Stromal cell of bone marrow (primary cell): ENCODE results near the gene HADHB.
A peak's percentile ranks its signal among the peaks of the same experiment; 100 is the strongest.

ENCODE experiments used
- DNase-seq: peaks from one replicate; pipeline ENCODE4 v3.0.0-alpha.2; 2012; ENCODE audit warnings: low read depth

HADHB gene

GRCh38 chr2:26244309-26245230 is at the start of gene HADHB, which contains the start of gene HADHA:
Gene HADHB, plus strand, starts transcription at chr2:26244939. Its CDS starts 9,316 bp downstream, at chr2:26254255.
Gene HADHA, minus strand, starts transcription at chr2:26244632. Its CDS starts 36 bp downstream, at chr2:26244596.
- DNase-seq: peak; percentile 84

DNA sequence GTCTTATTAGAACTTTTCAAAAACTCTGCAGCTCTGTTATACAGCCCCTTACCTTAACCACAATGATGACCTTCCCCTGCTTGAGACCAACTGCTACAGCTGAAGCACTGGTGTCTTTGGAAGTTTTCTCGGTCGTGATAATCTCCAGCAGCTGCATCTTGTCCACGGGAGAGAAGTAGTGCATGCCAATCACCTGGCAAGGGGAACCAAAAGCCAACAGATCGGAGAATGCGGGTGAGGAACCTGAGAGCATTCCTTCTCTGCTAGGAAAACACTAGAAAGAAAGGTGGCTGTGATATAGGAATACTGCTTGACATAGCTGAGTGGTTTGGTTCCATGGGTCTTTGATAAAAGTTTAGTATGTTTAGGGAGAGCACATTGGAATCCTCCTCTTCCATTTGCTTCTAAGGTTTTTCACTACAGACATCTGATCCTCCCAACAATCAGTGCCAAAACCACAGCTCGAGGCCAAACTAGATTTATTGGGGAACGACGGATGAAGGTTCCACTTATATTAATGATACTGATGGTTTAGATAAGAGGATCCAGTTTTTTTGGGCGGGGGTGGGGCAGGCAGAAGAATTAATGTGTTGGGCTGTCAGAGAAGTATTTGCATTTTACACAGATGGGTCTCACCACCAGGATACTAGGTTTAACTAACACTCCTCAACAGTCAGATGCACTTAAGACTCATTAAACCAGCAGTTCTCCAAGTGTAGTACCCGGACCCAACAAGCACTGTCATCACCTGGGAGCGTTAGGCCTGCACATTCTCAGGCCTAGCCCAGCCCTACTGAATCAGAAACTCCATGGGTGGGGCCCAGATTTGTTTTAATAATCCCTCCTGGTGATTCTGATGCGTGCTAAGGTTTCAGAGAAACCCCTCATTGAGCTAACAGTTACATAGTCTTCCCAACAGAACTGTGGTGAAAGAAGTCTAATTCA is 49.4 kb upstream of the HADHB start:
- DNase-seq: no peak

DNA sequence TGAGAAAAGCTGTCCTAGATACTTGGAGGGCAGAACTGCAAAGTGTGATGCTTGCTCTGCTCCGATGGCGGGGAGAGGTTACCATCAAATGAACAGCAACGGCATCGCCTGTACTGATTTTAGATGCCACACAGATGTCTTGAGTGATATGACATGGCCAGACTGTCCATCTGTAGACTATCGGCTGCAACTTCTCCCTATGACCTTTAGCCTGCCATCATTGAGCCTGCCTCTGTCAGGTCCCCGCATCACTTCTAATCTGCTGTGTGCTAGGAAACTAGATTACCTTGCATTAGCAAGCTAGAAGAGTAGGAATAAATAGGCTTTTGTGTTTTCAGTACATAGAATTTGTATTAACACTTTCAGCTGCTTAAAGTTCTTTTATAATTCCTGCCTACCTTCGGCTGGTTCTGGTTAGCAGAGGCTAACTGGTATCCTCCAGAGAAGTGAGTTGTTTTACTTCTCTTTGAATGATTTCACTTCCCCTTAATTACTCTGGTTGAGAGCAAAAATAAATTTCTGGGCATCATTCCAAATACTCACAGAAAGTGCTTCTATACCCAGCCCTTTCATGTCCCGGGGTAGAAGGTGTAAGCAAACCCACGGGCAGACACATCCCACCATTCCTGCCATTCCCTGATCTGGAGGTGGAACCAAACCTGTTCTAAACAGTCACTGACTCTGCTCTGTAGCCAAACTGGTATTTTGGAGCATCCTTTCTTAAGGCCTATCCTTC is 47.9 kb upstream of the HADHB start:
- no peak for DNase-seq

DNA sequence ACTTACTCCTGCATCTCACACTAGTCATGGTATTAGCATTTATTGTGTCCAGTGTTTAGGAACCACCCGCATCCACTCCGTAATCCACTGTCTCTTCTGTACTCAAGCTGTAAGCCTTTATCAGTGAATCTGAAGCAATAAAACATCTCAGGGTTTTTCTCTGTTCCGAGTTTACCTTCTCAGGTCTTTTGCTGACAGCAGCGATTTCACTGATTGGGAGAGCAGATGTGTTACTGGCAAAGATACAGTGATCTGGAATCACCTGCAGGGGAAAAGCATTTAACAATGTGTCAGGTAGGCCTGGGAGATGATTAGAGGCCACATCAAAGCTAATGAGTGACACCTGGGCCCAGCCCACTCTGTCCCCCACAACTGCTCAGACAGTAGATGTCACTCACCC is 47.2 kb upstream of the HADHB start:
- no peak for DNase-seq

DNA sequence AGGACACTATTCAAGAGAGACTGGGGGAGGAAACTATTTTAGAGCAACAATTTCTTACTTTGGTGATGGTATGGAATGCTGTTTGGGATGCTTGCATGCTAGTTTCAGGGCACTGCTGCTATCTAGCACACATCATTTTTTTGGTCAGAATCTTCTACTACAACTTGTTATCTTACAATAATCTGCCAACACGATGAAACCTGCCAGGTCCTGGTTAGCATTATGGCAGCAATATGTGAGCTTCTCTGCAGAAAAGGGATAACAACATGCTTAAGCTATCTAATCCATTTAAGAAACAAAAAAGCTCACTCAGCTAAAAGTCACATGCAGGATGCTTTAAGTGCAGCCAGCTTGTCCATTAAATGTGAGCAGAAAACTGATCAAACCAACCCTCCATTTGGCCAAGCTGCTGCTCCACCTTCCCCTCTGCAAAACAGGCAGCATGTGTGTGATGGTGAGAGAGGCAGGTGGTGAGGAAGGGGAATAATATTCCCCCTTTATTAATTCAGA is 41.7 kb upstream of the HADHB start:
- DNase-seq: no peak

GRCh38 chr2:26203906-26204305 is 40.8 kb upstream of the HADHB start:
- no peak for DNase-seq

- no peak for DNase-seq
These were observed 32.7 kb upstream of the HADHB start for GRCh38 chr2:26212011-26212410.

DNA sequence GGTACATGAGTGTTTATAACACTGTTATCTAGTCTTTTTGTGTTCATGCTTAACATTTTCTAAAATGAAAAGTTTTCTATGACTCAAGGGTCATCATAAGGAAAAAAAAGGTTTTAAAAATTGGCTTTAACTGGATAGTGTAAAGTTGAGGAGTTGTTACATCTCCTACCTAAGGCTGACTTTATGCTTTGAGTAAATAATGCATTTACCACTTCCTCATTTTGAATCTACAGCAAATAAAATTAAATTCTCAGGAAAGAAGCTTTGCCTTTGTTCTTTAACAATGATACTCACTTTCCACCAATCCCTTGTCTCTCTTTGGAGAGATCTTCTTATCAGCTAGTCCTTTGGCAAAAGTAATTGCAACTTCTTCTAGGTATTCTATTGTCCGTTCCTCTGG is 30.0 kb upstream of the HADHB start:
- DNase-seq: no peak

GRCh38 chr2:26215833-26216232 is 28.9 kb upstream of the HADHB start:
- DNase-seq: no peak

- no peak for DNase-seq
These were observed 28.2 kb upstream of the HADHB start for GRCh38 chr2:26216587-26216986.

GRCh38 chr2:26217720-26218119 is 27.0 kb upstream of the HADHB start:
- DNase-seq: no peak

- DNase-seq: no peak
These were observed 21.7 kb upstream of the HADHB start for GRCh38 chr2:26223018-26223417.

DNA sequence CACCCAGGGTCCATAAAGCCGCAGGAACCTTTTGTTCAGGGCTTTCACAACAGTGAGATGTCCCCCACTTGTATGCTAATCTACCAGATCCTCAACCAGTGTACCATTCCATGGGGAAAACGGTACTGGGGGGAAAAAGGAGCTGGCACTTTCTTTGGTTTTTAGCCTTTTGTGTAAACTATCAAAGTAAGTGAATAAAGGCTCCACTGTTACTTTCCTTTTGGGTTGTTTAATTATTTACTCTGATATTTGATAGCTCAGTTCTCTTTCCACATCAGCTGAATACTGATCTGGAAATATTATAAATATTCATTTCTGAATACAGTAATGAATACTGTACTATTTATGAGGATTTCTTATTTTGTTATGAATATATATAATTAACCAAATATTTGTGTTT is 20.6 kb upstream of the HADHB start:
- no peak for DNase-seq

DNA sequence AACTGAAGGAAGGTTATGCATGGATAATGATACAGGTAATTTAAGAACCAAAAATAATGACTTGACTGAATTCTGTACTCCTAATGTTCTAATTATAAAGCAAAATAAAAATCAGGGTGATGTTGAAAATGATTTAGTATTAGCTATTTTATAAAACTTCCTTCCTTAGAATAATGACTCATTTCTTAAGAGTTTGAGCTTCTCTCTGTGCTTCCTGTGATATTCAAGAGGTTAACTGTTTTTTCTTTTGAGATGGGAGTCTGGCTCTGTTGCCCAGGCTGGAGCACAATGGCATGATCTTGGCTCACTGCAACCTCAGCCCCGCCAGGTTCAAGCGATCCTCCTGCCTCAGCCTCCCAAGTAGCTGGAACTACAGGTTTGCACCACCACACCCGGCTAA is 15.1 kb upstream of the HADHB start:
- no peak for DNase-seq

- no peak for DNase-seq
These were observed 13.9 kb upstream of the HADHB start for GRCh38 chr2:26230806-26231205.

DNA sequence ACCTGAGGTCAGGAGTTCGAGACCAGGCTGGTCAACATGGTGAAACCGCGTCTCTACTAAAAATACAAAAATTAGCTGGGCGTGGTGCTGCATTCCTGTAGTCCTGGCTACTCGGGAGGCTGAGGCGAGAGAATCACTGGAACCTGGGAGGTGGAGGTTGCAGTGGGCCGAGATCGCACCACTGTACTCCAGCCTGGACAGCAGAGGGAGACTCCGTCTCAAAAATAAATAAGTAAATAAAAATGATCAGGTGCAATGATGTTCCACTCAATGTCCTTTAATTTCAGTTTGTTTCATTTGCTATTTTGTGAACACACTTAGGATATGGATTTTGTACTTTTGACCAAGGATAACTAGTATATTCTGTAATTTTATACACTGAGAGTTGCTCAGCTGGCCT is 9.7 kb upstream of the HADHB start:
- no peak for DNase-seq

GRCh38 chr2:26237868-26238267 is 6.9 kb upstream of the HADHB start:
- no peak for DNase-seq

DNA sequence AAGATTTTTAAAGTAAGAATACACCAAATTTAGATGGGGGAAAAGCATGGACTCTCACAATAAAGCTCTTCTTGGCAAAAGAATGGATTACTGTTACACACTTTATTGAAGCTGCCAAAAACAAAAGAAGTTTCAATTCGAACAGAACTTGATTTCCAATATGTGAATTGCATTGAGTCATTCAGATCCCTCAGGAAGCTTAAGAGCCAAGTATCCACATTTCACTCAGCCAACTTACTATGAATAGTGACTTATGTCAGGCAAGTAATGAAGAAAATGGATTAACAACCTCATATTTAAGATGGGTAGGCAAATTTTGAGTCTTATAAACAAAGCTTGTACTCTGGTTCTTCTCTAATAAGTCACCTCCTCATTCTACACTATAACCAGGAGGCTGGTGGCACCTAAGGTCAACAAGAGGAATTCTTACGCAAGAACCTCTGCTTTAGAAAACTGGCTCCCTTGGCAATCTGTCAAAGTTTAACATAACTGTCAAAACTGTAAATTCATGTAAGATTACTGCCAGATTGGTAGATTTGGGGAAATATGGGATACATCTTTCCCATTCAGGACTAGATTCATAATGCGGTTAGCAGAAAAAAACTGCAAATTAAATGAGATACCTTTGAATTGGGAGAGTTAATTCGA is 6.3 kb upstream of the HADHB start:
- DNase-seq: no peak

DNA sequence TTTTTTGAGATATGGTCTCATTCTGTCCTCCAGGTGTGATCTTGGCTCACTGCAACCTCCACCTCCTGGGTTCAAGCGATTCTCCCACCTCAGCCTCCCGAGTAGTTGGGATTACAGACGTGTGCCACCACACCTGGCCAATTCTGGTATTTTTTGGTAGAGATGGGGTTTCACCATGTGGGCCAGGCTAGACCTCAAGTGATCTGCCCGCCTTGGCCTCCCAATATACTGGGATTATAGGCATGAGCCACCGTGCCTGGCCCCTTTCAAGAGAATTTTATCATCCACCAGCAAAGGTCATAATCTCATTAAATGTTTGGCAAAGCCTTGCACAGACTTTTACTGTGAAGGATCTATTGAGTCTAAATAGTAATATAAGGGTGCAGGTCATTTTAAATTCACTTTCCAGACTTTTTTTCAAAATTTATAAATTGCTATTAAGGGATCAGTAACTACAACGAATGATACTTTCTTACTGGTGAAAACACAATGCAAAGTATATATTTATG is 2.8 kb upstream of the HADHB start:
- DNase-seq: no peak

DNA sequence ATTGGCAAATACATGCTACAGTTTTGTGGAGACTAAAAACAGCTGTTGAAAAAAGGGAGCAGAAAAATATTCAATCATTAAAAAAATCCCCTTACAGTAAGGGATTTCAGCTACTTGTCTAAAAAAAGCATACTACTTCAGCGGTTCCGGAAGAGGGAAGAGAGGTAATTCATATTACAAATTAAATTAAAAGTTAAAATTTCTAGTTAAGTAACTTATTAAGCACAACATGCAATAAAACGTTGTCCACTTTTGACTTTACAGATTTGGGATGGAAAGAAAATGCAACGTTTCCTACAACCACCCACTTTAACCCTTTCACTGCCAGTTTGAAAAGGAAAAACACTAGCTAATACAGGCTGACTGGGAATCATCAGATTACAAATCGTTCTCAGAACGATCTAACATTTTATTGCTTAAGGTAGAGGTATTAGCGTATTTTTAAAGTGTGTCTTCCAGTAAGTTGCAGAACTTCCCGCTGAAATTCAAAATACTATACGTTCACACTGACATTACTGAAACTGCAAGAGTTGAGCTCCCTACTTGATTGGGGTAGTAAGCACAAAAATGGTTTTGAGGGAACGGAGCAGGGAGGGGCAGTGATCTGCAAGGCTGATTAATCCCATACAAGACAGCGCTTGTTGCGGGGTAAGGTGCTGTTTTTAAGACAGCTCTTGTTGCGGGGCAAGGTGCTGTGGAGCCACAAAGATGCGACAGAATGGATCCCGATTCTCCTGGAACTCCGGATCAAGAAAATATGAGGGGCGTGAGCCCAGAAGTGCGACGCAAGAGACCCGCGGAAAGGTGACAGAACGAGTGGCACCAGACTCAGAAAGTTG is 1.1 kb upstream of the HADHB start:
- DNase-seq: no peak
